KMS-11 (cell line): ENCODE measurements around the gene MLKL.
"Not testable (repeated sequence)": the region's sequence is repeated elsewhere in the genome, so short reads cannot be mapped to it uniquely, and the experiment has no call there.

ENCODE experiments used
- H2AFZ ChIP-seq: fragments of 200-600 bp; sonication (generic); 2 replicates; pipeline ENCODE4 v1.6.1; 2016; ENCODE audit warnings: antibody characterized with exemption, mixed run types, low read depth
- H3K27ac ChIP-seq: fragments of 200-600 bp; sonication (generic); 2 replicates; pipeline ENCODE4 v1.6.1; 2016; ENCODE audit warnings: mild to moderate bottlenecking, mixed run types
- H3K27me3 ChIP-seq: fragments of 200-600 bp; sonication (generic); 2 replicates; pipeline ENCODE4 v1.6.1; 2017; ENCODE audit warnings: mild to moderate bottlenecking, low read depth, mixed run types, moderate library complexity; ENCODE audit not compliant: insufficient read depth
- H3K36me3 ChIP-seq: fragments of 200-600 bp; sonication (generic); 2 replicates; pipeline ENCODE4 v1.6.1; 2017; ENCODE audit warnings: mild to moderate bottlenecking, mixed run types; ENCODE audit not compliant: insufficient read depth
- H3K4me1 ChIP-seq: fragments of 200-600 bp; sonication (generic); 2 replicates; pipeline ENCODE4 v1.6.1; 2016; ENCODE audit warnings: mild to moderate bottlenecking, low read depth, mixed run types; ENCODE audit not compliant: poor library complexity, severe bottlenecking
- H3K4me2 ChIP-seq: fragments of 200-600 bp; sonication (generic); 2 replicates; pipeline ENCODE4 v1.7.0; 2016; ENCODE audit warnings: mild to moderate bottlenecking, mixed run types
- H3K4me3 ChIP-seq: fragments of 200-600 bp; sonication (generic); IDR thresholded peaks from 2 replicates; pipeline ENCODE4 v1.6.1; 2017; ENCODE audit warnings: low read depth, low read length, mixed read lengths; ENCODE audit not compliant: insufficient read depth
- H3K79me2 ChIP-seq: fragments of 200-600 bp; sonication (generic); 2 replicates; pipeline ENCODE4 v1.6.1; 2016; ENCODE audit warnings: low read depth, mixed run types; ENCODE audit not compliant: insufficient read depth
- H3K9ac ChIP-seq: fragments of 200-600 bp; sonication (generic); 2 replicates; pipeline ENCODE4 v1.6.1; 2016; ENCODE audit warnings: mild to moderate bottlenecking, mixed run types
- H4K20me1 ChIP-seq: fragments of 200-600 bp; sonication (generic); 2 replicates; pipeline ENCODE4 v1.6.1; 2016; ENCODE audit warnings: mild to moderate bottlenecking, mixed run types; ENCODE audit not compliant: insufficient read depth
- TF ChIP-seq, protein P1 (sequence below): fragments of 200-600 bp; sonication (generic); conservative IDR thresholded peaks from 2 replicates; pipeline ENCODE4 v1.6.1; 2017; ENCODE audit warnings: low read depth, mild to moderate bottlenecking, antibody characterized with exemption, low read length, moderate library complexity, mixed read lengths

MLKL gene

DNA sequence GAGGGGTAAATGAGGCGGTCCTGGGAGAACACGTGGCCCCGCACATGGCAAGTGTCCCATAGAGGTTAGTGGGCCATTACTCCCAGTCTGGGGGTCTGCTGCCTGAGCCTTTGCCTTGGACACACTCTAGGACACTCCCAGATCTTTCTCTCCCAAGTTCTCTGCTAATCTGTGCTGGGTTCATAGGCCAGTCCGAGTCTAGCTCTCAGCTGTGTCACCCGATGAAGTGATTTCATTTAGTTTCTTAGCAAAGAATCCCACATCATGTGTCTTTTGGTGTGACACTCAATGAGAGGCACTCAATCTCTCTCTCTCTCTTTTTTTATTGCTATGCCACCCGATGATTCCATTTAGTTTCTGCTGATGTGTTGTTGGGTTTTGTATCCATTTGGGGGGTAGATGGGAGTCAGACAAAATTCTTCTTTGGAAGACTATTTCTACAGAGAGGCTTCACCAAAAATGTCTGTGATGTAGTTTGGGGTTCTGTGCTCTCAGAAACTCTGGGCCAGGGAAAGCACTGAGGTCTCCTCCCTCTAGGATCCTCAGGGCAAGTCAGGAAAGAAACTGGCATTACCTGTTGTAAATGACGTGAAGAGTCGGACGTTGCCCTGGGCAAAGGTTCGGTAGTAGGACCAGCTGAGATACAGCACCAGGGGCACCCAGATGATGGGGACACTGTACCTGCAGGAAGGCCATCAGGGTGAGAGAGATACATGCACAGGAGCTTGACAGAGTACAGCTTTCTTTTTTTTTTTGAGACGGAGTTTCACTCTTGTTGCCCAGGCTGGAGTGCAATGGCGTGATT is 25.2 kb upstream of the MLKL start:
- Histone ChIP-seq H3K9ac (no peak overlapping the region), H3K4me3 (no peak overlapping the region), H3K79me2 (no peaks in the 10 kb centered on the region), H3K4me1 (no peaks in the 10 kb centered on the region), H3K4me2 (no peak overlapping the region), H3K27me3 (no peaks in the 10 kb centered on the region), H2AFZ (no peak overlapping the region), H4K20me1 (no peaks in the 10 kb centered on the region), H3K27ac (no peak overlapping the region), H3K36me3 (no peaks in the 10 kb centered on the region)
- TF ChIP-seq, protein P1, sequence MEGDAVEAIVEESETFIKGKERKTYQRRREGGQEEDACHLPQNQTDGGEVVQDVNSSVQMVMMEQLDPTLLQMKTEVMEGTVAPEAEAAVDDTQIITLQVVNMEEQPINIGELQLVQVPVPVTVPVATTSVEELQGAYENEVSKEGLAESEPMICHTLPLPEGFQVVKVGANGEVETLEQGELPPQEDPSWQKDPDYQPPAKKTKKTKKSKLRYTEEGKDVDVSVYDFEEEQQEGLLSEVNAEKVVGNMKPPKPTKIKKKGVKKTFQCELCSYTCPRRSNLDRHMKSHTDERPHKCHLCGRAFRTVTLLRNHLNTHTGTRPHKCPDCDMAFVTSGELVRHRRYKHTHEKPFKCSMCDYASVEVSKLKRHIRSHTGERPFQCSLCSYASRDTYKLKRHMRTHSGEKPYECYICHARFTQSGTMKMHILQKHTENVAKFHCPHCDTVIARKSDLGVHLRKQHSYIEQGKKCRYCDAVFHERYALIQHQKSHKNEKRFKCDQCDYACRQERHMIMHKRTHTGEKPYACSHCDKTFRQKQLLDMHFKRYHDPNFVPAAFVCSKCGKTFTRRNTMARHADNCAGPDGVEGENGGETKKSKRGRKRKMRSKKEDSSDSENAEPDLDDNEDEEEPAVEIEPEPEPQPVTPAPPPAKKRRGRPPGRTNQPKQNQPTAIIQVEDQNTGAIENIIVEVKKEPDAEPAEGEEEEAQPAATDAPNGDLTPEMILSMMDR = no peak

DNA sequence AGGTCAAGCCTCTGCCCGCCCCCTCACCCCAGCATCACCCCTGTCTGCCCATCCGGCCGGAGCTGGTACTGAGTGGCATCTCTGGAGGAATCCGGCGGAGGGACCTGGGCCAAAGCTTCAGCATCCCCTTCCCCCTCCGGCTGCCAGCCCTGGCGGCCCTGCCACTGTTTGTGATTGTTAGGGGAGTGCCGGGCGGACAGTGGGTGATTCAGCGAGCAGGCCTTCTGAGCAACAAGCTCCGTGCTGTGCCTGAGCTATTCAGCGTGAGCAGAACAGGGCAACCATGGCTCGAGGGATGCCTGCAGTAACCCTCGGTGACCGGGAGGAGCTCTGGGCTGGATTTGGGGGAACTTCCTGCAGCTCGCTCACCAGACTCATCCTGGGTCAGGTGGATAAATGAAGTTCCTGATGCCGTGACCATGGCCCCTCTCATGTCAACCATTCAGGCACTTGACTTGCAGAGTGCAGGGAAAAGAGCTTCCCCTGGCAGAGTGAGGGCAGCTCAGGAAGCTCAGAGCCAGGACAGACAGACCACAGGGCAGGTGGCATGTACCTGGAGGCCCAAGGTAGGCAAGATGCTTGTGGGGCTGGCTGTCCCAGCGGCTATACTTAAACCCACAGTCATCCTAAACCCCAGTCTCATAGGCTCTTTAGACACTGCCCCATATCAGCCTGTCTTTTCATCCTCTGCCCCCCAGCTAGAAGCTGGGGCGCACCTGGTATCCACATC is 24.3 kb upstream of the MLKL start:
- Histone ChIP-seq H3K4me3 (no peak overlapping the region), H3K4me2 (no peak overlapping the region), H3K27me3 (no peaks in the 10 kb centered on the region), H3K9ac (no peak overlapping the region), H3K27ac (no peak overlapping the region), H3K79me2 (no peaks in the 10 kb centered on the region), H4K20me1 (no peaks in the 10 kb centered on the region), H2AFZ (no peak overlapping the region), H3K4me1 (no peaks in the 10 kb centered on the region), H3K36me3 (no peaks in the 10 kb centered on the region)
- TF ChIP-seq, protein P1 = no peak

DNA sequence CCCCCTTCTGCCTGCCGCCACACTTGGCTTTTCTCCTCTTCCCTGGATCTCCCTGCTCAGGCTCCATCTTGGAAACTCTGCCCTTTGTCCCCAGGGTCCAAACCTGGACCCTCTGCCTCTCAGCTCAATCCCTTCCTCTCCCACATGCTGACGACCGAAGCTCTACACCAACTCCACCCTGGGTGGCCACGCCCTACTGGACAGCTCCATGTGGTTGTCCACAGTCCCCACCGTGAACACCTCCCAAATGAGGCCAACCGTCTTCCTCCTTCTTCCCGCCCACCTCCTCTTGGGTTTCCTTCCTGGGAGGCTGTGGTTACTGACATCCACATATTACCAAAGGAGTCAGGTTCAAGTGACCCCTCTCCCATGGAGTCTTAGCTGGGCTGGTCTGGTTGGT is 22.6 kb upstream of the MLKL start:
- H3K79me2 ChIP-seq = no peaks in the 10 kb centered on the region
- H3K4me1 ChIP-seq = no peaks in the 10 kb centered on the region
- H3K36me3 ChIP-seq = no peaks in the 10 kb centered on the region
- no peak overlapping the region for H3K9ac ChIP-seq
- TF ChIP-seq, protein P1 = no peak
- no peak overlapping the region for H3K4me3 ChIP-seq
- H3K27ac ChIP-seq = no peak overlapping the region
- no peaks in the 10 kb centered on the region for H3K27me3 ChIP-seq
- no peaks in the 10 kb centered on the region for H4K20me1 ChIP-seq
- no peak overlapping the region for H2AFZ ChIP-seq
- no peak overlapping the region for H3K4me2 ChIP-seq

DNA sequence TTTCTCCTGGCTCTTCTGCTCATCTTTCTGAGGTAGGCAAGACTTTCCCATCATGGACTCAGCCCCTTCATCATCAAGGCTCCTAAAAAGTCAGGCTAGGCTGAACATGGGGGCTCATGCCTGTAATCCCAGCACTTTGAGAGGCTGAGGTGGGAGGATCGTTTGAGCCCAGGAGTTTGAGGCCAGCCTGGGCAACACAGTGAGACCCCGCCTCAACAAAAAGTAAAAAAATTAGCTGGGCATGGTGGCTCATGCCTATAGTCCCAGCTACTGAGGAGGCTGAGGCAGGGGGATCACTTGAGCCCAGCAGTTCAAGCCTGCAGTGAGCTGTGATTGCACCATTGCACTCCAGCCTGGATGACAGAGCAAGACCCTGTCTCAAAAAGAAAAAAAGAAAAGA is 21.5 kb upstream of the MLKL start:
- H3K4me2 ChIP-seq, H3K9ac ChIP-seq, H3K27ac ChIP-seq, H3K36me3 ChIP-seq, H4K20me1 ChIP-seq, H3K4me3 ChIP-seq, H2AFZ ChIP-seq, H3K27me3 ChIP-seq, H3K79me2 ChIP-seq, H3K4me1 ChIP-seq: not testable (repeated sequence)

DNA sequence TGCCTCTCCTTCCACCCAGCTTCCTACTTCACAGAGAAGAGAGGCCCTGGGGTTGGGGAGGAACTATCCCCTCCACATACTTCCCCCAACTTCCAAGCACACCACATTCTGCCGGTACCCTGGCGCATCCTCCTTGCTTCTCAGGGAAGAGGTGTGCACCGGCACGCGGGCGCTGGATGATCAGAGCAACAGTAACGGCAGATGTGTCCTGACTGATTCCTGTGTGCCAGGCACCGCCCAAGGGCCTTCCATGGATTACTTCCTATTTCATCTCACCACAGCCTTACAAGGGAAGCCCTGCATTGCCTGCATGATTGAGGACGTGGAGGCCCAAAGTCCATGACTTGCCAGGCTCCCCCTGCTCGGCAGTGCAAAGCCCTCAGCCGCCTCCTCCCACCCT is 21.1 kb upstream of the MLKL start:
- H4K20me1 ChIP-seq = no peaks in the 10 kb centered on the region
- H3K27ac ChIP-seq = no peak overlapping the region
- H3K4me3 ChIP-seq = no peak overlapping the region
- H3K9ac ChIP-seq = no peak overlapping the region
- no peaks in the 10 kb centered on the region for H3K4me1 ChIP-seq
- no peak overlapping the region for H2AFZ ChIP-seq
- TF ChIP-seq, protein P1 = no peak
- no peaks in the 10 kb centered on the region for H3K36me3 ChIP-seq
- no peaks in the 10 kb centered on the region for H3K79me2 ChIP-seq
- no peaks in the 10 kb centered on the region for H3K27me3 ChIP-seq
- no peak overlapping the region for H3K4me2 ChIP-seq
